Gastrocnemius medialis (tissue), 4 donors: ENCODE results near the gene GLYATL1. TPM values are rescaled to one million over a fixed set of nuclear protein-coding genes. Genes with fewer than 3 reads are reported as not detected.

Source experiments
- ATAC-seq, 2 donors: fragments of 150-250 bp; one replicate each; pipeline ENCODE4 v1.9.1; 2016
- DNase-seq, 2 donors: peaks; one replicate each; pipeline ENCODE4 v3.0.0-alpha.2; 2019
- H3K27ac ChIP-seq, 4 donors: fragments of 200-600 bp; sonication (generic); 1 replicate in 1 of 4; 2 replicates in 3 of 4; pipeline ENCODE4 v1.5.1; 2016 to 2018; ENCODE audit warnings: mild to moderate bottlenecking in 2 of 4, moderate library complexity in 1 of 4
- H3K27me3 ChIP-seq, 3 donors: fragments of 200-600 bp; sonication (generic) in 2 of 3; 1 replicate in 1 of 3; 2 replicates in 2 of 3; pipeline versions ENCODE4 v1.5.1 to v1.6.0; 2016 to 2019; ENCODE audit warnings: mild to moderate bottlenecking in 1 of 3, moderate library complexity in 1 of 3
- H3K36me3 ChIP-seq, 2 donors: fragments of 200-600 bp; sonication (generic) in 1 of 2; one replicate each; pipeline ENCODE4 v1.5.1; 2017 to 2018
- H3K4me1 ChIP-seq, 2 donors: fragments of 200-600 bp; sonication (generic) in 1 of 2; one replicate each; pipeline ENCODE4 v1.5.1; 2016 to 2017; ENCODE audit warnings: mild to moderate bottlenecking in 2 of 2
- H3K4me3 ChIP-seq, 4 donors: fragments of 200-600 bp; sonication (generic) in 3 of 4; 1 replicate in 1 of 4; 2 replicates in 3 of 4; pipeline ENCODE4 v1.5.1; 2016 to 2019; ENCODE audit warnings: mild to moderate bottlenecking in 2 of 4
- H3K9me3 ChIP-seq, 3 donors: fragments of 200-600 bp; sonication (generic) in 2 of 3; 1 replicate in 1 of 3; 2 replicates in 2 of 3; pipeline ENCODE4 v1.5.1; 2016 to 2019
- CTCF ChIP-seq, 5 experiments: fragments of 450-650 bp in 3 of 5; fragments of 200-600 bp in 2 of 5; sonication (generic) in 2 of 5; IDR thresholded peaks in 4 of 5; conservative IDR thresholded peaks in 1 of 5; 1 replicate in 4 of 5; 2 replicates in 1 of 5; pipeline ENCODE4 v1.5.1; 2016 to 2019; ENCODE audit warnings: antibody characterized with exemption in 5 of 5, mild to moderate bottlenecking in 3 of 5, moderate library complexity in 3 of 5
- POLR2A ChIP-seq, 2 donors: fragments of 450-650 bp; IDR thresholded peaks; one replicate each; pipeline ENCODE4 v1.6.1; 2017; ENCODE audit warnings: antibody characterized with exemption in 2 of 2, mild to moderate bottlenecking in 2 of 2, moderate library complexity in 2 of 2
- in situ Hi-C, 4 donors: fragments of 200-750 bp; cut with MboI; loops; one replicate each; pipeline versions ENCODE4 v1.15.0 to v1.8.0; 2017; ENCODE audit warnings: low sequenced_read_pairs in 4 of 4
- intact Hi-C: fragments of 100-400 bp; cut with DNase I; formaldehyde crosslinking; loops from one replicate; pipeline ENCODE4 v1.15.1; 2023; ENCODE audit warnings: low total_unique reads
- total RNA-seq, 4 donors: library from RNA; depleted of rRNA; stranded (reverse); fragments of >200 nt; gene quantifications; one replicate each; pipeline versions ENCODE4 v1.1.0 to v1.2.3, GENCODE V29; 2016

Gene GLYATL1
- total RNA-seq, 4 donors from 2014 or later, result 0.94 to 1.2 TPM; not detected in 2

- no peak for TF ChIP-seq CTCF (IDR thresholded peaks at IDR 0.05 in 4 of 5, conservative IDR thresholded peaks at IDR 0.05 in 1 of 5)
- no peak for TF ChIP-seq POLR2A (IDR thresholded peaks at IDR 0.05)
- H3K27me3 ChIP-seq, result peaks cover 0 to 2% (median 0%) of the 10 kb centered on the region in 3 donors
- H3K27ac ChIP-seq, result no peak overlapping the region
- ATAC-seq (no peak), DNase-seq (no peak)
- no peaks in the 10 kb centered on the region for H3K4me1 ChIP-seq
- no peak overlapping the region for H3K4me3 ChIP-seq
- no peaks in the 10 kb centered on the region for H3K9me3 ChIP-seq
- intact Hi-C loops (no loop called here), in situ Hi-C loops (no loop called here)
- H3K36me3 ChIP-seq, result no peaks in the 10 kb centered on the region
Measured at GRCh38 chr11:58912124-58912523, 27.2 kb upstream of the GLYATL1 start.

GRCh38 chr11:58913685-58914084 is 25.6 kb upstream of the GLYATL1 start:
- DNase-seq (no peak), ATAC-seq (no peak)
- in situ Hi-C loops, result no loop called here
- Histone ChIP-seq H3K4me3 (no peak overlapping the region), H3K27ac (no peak overlapping the region), H3K4me1 (no peaks in the 10 kb centered on the region), H3K36me3 (no peaks in the 10 kb centered on the region), H3K27me3 (no peaks in the 10 kb centered on the region), H3K9me3 (no peaks in the 10 kb centered on the region)
- intact Hi-C loops, result no loop called here
- TF ChIP-seq POLR2A (IDR thresholded peaks at IDR 0.05) (no peak), CTCF (IDR thresholded peaks at IDR 0.05 in 4 of 5, conservative IDR thresholded peaks at IDR 0.05 in 1 of 5) (no peak)

- in situ Hi-C loops (no loop called here), intact Hi-C loops (no loop called here)
- Histone ChIP-seq H3K9me3 (no peaks in the 10 kb centered on the region), H3K4me1 (no peaks in the 10 kb centered on the region), H3K4me3 (no peak overlapping the region), H3K27me3 (no peaks in the 10 kb centered on the region), H3K36me3 (no peaks in the 10 kb centered on the region), H3K27ac (no peak overlapping the region)
- no peak for DNase-seq
- no peak for ATAC-seq
- TF ChIP-seq POLR2A (IDR thresholded peaks at IDR 0.05) (no peak), CTCF (IDR thresholded peaks at IDR 0.05 in 4 of 5, conservative IDR thresholded peaks at IDR 0.05 in 1 of 5) (no peak)
Measured at GRCh38 chr11:58914821-58915543, 24.3 kb upstream of the GLYATL1 start.

- H3K36me3 ChIP-seq, result no peaks in the 10 kb centered on the region
- intact Hi-C loops, result no loop called here
- no peak overlapping the region for H3K27ac ChIP-seq
- ATAC-seq (no peak), DNase-seq (no peak)
- no peak overlapping the region for H3K4me3 ChIP-seq
- in situ Hi-C loops, result no loop called here
- no peaks in the 10 kb centered on the region for H3K27me3 ChIP-seq
- H3K9me3 ChIP-seq, result no peaks in the 10 kb centered on the region
- no peaks in the 10 kb centered on the region for H3K4me1 ChIP-seq
- TF ChIP-seq POLR2A (IDR thresholded peaks at IDR 0.05), result no peak
- no peak for TF ChIP-seq CTCF (IDR thresholded peaks at IDR 0.05 in 4 of 5, conservative IDR thresholded peaks at IDR 0.05 in 1 of 5)
Measured at GRCh38 chr11:58916637-58917036, 22.7 kb upstream of the GLYATL1 start.
